ENCODE data around the gene IL17B. TPM values are rescaled to one million over a fixed set of nuclear protein-coding genes. Genes with fewer than 3 reads are reported as not detected.
A peak's percentile ranks its signal among the peaks of the same experiment; 100 is the strongest.

Gene IL17B
- total RNA-seq, 1 donor from 2014 or later = not detected

DNA sequence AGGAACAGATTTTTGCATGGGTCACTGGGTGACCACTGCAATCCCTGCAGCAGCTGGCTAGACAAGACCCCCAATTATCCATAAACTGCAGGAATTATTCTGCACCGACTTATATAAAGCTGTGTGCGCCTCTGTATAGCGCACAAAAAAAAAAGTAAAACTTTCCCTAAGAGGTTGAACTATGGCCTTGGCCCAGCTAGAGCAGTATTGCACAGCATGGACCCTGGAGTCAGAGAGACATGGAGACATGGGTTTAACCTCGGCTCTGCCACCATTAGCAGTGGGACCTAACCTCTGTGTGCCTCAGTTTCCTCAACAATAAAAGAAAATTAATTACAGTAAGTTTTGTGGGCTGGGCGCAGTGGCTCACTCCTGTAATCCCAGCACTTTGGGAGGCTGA is 50.9 kb downstream of the IL17B start:
- Histone ChIP-seq H3K36me3 (peaks cover 93% of the 10 kb centered on the region), H3K27ac (replicated peaks) (no peak overlapping the region), H3K9me3 (replicated peaks) (no peaks in the 10 kb centered on the region), H3K4me3 (no peak overlapping the region), H3K4me1 (peaks cover 18% of the 10 kb centered on the region), H3K27me3 (ENCODE audit: low read depth) (no peaks in the 10 kb centered on the region)
- no peak for DNase-seq
- intact Hi-C loops (cut with micrococcal nuclease) = no loop called here
- TF ChIP-seq CTCF (IDR thresholded peaks at IDR 0.05; ENCODE audit: borderline replicate concordance) = no peak

DNA sequence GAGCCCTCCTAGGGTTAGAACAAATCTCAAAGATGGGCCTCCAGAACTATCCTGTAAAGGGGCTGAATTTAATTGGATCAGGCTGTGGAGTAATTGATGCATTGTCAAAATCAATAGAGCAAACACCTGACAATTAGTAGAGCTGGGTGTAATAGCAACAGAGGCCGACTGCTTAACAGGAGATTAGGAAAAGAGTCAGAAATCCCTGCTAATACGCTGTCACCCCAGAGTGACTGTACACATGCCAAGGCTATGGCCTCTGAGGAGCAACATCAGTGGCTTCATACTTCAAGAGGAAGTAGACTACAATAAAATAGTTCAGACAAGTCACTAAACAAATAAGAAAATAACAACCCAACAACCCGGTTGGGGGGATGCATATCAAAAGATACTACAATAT is 52.5 kb downstream of the IL17B start:
- intact Hi-C loops (cut with micrococcal nuclease) = no loop called here
- DNase-seq = no peak
- H3K4me1 ChIP-seq = peaks cover 33% of the 10 kb centered on the region
- peaks cover 92% of the 10 kb centered on the region for H3K36me3 ChIP-seq
- H3K9me3 ChIP-seq (replicated peaks) = no peaks in the 10 kb centered on the region
- no peak overlapping the region for H3K27ac ChIP-seq (replicated peaks)
- no peak overlapping the region for H3K4me3 ChIP-seq
- H3K27me3 ChIP-seq (ENCODE audit: low read depth) = no peaks in the 10 kb centered on the region
- TF ChIP-seq CTCF (IDR thresholded peaks at IDR 0.05; ENCODE audit: borderline replicate concordance) = no peak

DNA sequence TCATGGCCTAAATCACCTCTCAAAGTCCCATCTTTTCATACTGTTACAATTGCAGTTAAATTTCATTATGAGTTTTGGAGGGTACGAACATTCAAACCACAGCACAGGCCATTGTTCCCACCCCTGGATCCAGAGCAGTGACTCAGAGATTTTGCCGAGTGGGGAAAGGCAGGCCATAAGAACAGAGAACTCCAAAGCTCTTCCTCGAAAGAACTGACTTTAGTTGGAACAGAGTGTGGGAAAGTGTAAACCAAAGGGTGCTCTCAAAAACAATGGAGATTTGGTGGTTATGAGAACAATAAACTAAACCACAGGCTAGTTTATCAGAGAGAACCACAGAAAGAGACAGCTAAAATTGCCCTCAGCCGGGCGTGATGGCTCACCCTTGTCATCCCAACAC is 53.2 kb downstream of the IL17B start:
- Histone ChIP-seq H3K36me3 (peaks cover 89% of the 10 kb centered on the region), H3K4me3 (no peak overlapping the region), H3K4me1 (peaks cover 40% of the 10 kb centered on the region), H3K27ac (replicated peaks) (peak overlapping the region; percentile 72), H3K27me3 (ENCODE audit: low read depth) (no peaks in the 10 kb centered on the region), H3K9me3 (replicated peaks) (no peaks in the 10 kb centered on the region)
- intact Hi-C loops (cut with micrococcal nuclease) = no loop called here
- TF ChIP-seq CTCF (IDR thresholded peaks at IDR 0.05; ENCODE audit: borderline replicate concordance) = no peak
- DNase-seq = no peak

DNA sequence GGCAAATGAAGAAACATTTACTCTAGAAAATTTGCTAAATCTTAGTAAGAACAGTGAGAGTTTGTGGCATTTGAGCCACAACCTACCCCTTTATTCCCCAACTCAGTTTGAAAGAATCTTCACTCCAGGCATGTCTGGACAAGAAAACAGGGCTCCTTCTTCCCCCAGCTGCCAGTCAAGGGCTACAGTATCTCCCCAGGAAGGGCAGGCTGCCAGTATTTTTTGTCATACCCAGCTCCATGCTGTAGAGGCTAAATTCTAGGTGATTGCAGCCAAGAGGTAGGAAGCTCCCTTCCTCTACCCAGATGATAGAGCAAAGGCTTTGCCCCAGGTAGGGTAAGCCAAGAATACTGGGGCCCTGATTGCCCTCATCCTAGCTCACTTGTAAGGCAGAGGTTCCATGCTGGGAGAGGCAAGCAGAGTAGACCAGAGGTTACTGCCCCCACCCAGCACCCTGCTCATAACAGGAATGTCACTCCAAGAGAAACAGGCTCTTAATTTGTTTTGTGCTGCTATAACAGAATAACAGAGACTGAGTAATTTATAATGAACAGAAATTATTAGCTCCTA is 53.8 kb downstream of the IL17B start:
- Histone ChIP-seq H3K4me1 (peaks cover 46% of the 10 kb centered on the region), H3K4me3 (no peak overlapping the region), H3K9me3 (replicated peaks) (no peaks in the 10 kb centered on the region), H3K27me3 (ENCODE audit: low read depth) (no peaks in the 10 kb centered on the region), H3K27ac (replicated peaks) (peak overlapping the region; percentile 72), H3K36me3 (peaks cover 85% of the 10 kb centered on the region)
- intact Hi-C loops (cut with micrococcal nuclease) = no loop called here
- no peak for TF ChIP-seq CTCF (IDR thresholded peaks at IDR 0.05; ENCODE audit: borderline replicate concordance)
- no peak for DNase-seq

DNA sequence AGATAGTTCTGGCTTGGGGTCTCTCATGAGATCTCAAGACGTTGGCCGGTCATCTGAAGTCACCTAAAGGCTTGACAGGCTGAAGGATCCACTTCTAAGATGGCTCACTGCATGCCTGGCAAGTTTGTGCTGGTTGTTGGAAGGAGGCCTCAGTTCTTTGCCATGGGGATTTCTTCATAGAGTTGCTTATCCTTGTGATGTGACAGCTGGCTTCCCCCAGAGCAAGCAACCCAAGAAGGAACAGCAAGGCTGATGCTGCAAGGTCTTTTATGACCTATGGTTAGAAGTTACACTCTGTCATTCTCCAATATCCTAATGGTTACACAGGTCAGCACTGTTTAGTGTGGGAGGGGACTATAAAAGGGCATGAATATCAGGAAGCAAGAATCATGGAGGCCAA is 54.5 kb downstream of the IL17B start:
- intact Hi-C loops (cut with micrococcal nuclease) = no loop called here

More for the DNA sequence above, 54.5 kb downstream of the IL17B start:
- DNase-seq = no peak
- TF ChIP-seq CTCF (IDR thresholded peaks at IDR 0.05; ENCODE audit: borderline replicate concordance) = no peak
- H3K36me3 ChIP-seq = peaks cover 85% of the 10 kb centered on the region
- peak overlapping the region; percentile 72 for H3K27ac ChIP-seq (replicated peaks)
- no peaks in the 10 kb centered on the region for H3K27me3 ChIP-seq (ENCODE audit: low read depth)
- H3K4me1 ChIP-seq = peaks cover 52% of the 10 kb centered on the region
- no peak overlapping the region for H3K4me3 ChIP-seq
- no peaks in the 10 kb centered on the region for H3K9me3 ChIP-seq (replicated peaks)

Other genes with a start within 250 kb of the IL17B start
- gene ABLIM3, start 237.8 kb downstream of the IL17B start, total RNA-seq = 122 TPM
- 40.6 TPM for gene AFAP1L1, start 107.4 kb downstream of the IL17B start, total RNA-seq
- gene GRPEL2, start 33.8 kb downstream of the IL17B start, total RNA-seq = 7.6 TPM
- 3.2 TPM for gene PCYOX1L, start 21.2 kb downstream of the IL17B start, total RNA-seq
- gene CSNK1A1, start 172.1 kb upstream of the IL17B start, total RNA-seq = 180 TPM
- gene ARHGEF37, start 202.2 kb upstream of the IL17B start, total RNA-seq = 22.8 TPM

Measured in left ventricle myocardium inferior (tissue), 1 donor.